Measurements from ENCODE around the gene PTPRM.

Gene PTPRM

DNA sequence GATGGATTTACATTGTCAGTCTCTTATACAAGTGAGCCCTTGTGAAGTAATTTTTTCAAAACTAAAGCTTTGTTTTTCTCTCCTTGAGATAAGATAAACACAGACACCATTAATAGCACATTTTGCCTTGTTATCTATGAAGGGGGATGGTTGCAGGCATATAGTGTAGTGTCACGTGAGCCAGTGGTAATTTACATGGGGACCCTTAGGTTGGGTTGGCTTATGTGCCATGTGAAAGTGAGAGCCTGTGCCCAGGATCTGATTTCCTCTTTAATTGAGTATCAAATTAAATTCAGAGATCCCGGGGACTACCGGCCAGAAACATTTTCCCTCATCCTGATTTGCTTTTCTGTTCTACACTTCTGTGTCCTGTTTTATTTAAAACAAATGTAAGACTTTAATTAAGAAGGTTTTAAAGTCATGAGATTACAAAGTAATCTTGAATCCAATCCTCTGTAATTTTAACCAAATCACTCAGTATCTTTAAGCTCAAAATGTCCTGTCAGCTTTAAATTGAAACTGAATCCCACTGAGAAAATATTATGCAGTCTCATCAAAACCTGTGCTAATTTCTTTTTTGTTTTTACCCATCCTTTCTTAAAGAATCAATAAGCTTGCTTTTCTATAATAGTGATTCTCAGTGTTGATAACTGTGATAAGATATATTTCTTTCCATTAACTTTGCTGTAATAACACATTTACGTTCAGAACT is 63.8 kb downstream of the PTPRM start:
- no peak for DNase-seq

DNA sequence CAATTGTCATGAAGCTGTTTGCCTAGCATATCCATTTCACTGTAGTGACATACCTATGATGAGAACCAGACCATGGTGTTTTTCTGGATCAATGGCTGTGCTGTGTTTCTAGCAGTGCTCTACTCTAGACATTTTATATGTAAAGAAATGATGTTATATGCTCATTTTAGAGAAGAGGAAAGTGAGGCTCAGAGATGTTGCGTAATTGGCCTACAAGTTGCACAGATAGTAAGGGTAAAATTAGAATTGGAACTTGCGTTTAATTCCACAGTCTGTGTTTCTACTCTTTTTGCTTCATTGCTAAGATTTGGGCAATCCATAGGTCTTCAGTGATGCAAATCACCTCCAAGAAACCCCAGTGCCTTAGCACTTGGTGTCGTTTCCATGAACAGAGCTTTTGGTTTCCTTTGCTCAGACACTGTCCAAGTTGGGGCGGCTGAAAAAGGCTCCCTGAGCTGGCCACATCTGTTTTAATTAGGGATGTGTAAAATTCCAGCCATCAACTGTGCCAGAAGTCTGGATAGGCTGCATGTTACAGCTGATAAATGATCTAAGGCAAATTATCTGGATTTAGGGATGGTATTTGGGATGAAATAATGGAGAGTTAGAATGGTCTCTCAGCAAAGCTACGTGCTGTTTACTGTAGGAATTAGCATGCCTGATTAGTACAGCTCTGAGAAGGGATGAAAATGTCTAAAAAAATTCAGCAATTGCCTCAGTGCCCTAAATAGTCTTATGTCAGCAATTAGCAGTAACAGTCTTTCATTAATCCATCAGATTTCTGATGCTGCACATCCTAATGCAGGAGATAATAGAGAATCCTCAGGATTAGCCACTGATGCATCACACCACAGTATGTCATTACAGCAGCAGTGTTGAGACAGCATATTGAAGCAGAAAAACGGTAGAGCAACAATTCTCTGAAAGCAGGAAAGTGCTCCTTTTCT is 65.3 kb downstream of the PTPRM start:
- DNase-seq, result no peak

DNA sequence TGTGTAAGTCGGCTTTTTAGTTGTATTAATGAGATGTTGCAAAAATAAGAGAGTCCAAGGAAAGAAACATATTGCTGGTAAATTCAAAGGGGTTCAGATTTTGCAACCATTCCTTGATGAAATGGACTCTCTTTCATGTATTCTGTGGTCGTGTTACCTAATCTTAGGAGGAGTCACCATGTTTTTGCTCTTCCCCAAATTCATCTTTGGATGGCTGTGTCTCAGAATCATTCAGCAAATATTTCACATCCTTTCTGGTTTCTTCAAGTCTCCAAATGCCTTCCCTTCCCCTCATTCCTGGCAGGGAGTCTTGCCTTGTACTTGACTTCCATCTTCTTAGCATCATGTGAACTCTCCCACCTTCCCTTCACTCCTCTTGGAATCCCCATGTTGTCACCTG is 66.1 kb downstream of the PTPRM start:
- no peak for DNase-seq

DNA sequence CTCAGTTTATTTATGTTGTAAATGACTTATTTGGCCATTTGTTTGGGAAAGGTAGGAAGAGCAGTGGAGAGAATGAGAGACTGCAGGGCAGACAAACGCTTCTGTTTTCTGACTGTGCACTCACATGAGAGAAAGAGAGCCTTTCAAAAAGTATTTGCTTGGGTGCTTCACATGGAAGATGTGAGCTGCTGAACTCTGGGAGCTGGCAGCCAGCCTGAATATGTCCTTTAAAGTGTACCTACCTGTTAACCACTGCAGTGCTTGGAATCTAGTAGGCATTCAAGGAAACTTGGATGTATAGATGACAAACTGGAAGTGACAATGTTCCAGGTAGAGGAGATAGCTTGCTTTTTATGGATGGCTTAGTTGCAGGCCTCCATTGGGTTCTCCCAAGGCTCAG is 68.8 kb downstream of the PTPRM start:
- no peak for DNase-seq

DNA sequence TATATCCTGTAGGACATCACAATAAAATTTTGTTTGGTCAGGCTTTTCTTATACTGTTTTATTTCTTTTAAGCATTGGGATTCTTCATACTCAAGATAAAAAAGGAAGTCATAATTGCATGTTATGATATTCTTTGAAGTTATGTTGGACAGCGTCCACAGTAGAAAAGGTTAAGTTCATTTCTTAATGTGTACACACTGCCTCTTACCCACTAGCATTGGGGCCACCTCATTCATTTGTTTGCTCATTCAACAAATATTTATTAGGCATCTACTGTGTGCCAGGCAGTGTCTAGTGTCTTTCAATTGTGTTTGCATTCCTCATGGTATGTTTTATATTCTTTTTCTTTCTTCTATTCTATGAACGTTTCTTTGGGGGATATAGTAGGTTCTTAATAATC is 70.2 kb downstream of the PTPRM start:
- no peak for DNase-seq

DNA sequence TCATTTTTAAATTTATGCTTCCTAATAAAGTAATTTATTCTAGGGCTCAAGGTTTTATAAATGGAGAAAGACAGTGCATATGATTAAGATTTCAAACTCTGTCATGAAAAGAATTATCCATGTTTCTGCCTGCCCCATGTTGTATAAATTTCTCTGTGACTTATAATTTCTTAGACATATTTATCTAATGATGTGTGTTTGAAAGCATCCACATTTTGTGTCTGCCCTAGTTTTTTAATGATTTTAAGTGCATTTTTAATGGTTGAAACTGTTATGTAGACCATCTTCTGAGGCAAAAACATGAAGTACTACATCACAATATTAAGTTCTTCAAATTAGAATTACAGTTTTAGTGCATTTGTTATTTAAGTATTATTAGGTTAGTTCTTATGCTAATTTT is 71.2 kb downstream of the PTPRM start:
- DNase-seq, result no peak

DNA sequence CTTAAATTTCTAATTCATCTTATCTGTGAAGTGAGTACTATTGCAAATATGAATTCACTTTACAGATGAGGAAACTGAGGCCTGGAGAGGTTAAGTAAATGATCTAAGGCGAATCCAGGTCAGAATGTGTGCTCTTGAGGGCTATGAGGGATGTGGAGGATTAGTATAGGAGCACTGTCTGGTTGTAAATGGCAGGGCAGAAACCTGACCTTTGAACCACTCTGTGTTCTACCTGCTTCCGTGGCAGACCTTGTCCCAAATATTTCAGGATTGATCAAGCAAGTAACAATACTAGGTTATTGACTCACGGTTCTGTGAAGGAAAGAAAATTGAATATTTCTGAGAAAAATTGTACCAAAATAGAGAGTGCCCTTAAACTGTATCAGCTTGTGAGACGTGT is 74.7 kb downstream of the PTPRM start:
- no peak for DNase-seq

DNA sequence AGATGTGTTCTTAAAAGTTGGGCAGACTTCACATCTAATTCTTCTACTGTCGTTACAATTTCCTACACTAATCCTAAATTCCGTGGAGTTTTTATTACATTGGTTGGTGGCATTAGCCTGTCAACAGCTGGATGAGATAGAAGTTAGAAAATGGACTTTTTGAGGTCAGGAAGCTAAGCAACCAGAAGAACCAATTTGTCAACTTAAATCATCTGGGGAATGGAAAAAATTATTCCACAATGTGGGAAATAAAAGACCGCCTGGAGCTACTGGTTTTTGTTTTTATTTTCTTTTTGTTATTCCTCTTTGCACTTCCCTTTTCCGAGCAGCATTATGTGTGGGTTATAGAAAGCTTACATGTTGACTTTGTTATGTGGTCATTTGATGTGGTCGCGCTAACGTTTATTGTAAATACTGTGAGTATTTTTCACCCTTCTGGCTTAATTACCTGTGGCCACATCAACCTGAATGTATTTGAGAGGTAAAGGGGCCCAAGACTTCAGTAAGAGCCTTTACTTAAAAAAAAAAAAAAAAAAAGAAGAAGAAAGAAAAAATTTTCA is 75.3 kb downstream of the PTPRM start:
- DNase-seq, result no peak

DNA sequence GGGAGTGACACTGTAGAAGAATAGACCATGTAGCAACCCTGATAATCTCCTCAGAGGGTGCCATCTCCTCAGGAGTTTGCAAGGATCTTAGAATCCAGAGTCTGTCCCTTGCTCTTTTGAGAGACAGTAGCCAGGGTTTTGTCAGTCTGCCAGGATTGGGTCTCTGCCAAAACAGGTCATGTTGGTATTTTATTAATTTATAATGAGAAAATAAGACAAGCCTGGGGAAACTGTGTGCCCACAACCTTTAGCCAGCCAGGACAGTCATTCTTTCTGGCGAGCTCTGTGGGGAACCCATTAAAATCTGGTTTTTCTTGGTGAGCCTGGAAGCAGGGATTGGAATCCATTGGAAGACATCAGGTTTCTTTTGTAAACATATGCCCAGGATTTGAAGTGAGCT is 78.6 kb downstream of the PTPRM start:
- DNase-seq, result no peak

DNA sequence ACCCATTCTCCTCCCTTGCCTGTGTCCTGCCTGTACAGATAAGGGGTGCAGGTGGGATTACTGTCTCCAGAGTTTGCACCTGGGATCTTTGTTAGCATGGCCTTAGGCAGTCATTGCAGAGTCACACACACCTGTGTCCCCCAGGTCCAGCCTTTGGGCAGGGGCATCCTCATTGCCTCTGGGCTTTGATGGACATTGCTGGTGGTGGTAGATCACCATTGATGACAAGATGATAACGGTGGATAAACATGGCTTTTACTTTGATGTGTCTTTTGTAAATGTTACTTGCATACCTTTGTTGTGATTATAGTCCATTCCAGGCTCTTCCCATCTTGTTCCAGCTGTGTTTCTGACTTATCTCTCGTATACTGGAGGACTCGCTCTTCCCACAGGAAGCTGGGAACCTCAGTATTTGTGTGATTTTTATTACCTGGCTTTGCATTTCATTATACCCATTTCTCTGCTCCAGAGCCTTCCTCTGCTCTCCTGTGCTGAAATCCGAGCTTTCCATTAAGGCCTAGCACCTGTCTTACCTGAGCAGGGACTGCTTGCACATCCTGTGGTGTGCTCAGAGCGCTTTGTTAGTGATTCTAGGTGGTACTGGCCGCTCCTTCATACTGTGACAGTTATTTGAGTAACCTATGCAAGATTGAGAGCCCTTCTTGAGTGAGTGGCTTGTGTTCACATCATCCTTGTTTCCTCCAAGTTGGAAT is 79.2 kb downstream of the PTPRM start:
- no peak for DNase-seq

DNA sequence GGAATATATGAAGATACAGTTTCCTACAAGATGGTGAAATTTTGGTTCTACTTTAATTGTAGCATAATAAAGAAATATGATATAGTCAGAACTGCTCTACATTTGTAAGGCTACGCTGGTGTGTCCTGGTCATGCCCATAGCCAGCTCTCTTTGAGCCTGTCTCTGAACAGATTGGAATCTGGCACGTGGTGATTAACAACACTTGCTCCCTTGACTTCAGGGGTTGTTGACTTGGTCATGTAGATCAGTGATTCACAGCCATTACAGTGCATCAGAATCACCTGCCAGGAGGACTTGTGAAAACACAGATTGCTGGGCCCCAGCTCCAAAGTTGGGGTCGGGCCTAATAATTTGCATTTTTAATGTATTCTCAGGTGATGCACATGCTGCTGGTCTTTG is 80.4 kb downstream of the PTPRM start:
- DNase-seq, result no peak

DNA sequence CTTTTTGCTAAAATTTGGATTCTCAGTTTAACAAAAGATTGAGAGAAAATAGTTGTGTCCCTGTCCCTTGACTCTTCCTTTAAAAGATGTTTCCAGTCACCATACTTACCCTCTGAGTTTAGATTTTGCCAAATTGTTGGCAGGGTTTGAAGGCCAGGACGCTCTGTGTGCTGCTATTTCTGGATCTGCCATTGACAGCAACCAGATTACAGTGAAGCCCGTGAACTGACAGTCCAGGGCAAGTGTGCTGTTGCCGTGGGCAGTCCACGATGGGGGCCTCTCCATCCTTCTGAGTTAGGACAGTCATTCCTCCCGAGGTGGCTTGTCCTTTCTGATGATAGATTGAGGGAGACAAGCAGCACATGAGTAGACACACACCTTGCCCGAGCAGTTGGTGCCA is 89.9 kb downstream of the PTPRM start:
- DNase-seq, result no peak

DNA sequence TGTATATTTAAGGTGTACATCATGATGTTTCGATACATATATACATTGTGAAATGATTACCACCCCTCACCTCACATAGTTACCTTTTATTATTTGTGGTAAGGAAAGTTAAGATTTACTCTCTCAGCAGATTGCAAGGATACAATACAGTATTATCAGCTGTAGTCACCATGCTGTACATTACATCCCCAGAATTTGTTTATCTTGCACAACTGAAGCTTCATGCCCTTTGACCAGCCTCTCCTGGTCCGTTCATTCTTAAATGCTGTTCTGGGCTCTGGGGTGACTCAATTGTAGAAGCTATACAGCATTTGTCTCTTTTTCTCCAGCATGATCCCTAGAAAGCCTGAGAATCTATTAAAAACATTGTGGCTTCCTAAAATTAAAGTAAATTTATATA is 90.8 kb downstream of the PTPRM start:
- DNase-seq, result no peak

DNA sequence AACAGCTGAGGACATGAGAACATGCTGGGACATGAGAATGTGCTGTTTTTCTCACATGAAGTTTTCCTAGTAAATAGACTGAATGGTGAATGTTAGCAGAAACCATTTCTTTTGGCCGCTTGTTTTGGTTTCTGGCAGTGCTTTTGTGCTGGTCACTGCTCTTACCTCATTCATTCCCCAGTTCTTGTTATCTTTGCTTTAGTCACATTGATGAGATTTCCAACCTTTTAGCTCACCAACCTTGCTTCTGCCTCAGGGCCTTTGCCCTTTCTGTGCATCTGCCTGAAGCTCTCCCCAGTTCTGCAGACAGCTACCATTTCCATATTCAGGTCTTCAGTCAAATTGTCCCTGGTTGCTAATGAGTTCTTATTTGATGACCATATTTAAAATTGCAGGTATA is 91.6 kb downstream of the PTPRM start:
- no peak for DNase-seq

DNA sequence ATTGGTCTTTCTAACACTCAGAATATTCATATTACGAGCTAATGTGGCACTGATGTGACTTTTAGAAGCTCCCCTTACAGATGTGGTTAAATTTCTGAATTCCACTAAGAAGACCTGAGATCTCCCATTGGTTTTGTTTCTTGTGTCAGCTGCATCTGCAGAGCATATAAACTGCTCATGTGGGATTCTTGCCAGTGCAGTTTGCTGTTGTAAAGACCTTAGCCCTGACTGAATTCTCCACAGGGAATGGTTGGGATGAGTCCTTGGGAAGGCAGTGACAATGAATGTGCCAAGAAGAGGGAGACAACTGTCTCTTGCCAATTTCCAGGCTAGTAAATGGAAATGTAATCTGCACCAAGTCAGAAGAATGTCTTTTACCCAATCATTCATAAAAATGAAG is 94.1 kb downstream of the PTPRM start:
- no peak for DNase-seq

DNA sequence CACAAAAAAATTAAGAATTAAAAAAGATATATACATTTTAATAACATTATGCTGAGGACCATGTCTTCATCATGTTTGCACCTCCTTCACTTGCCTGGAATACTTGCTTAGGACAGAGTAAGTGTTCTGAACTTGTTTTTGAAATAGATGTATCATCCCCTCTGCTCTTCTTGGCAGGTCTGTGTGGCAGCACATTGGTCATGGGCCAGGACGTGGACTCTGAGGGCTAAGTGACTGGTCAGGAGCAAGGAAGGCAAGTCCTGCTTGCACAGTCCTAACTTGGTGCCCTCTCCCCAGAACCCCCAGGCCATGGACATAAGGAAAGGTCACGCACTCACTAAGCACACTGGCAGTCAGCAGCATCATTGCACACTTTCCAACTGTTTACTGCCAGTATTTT is 95.8 kb downstream of the PTPRM start:
- no peak for DNase-seq

DNA sequence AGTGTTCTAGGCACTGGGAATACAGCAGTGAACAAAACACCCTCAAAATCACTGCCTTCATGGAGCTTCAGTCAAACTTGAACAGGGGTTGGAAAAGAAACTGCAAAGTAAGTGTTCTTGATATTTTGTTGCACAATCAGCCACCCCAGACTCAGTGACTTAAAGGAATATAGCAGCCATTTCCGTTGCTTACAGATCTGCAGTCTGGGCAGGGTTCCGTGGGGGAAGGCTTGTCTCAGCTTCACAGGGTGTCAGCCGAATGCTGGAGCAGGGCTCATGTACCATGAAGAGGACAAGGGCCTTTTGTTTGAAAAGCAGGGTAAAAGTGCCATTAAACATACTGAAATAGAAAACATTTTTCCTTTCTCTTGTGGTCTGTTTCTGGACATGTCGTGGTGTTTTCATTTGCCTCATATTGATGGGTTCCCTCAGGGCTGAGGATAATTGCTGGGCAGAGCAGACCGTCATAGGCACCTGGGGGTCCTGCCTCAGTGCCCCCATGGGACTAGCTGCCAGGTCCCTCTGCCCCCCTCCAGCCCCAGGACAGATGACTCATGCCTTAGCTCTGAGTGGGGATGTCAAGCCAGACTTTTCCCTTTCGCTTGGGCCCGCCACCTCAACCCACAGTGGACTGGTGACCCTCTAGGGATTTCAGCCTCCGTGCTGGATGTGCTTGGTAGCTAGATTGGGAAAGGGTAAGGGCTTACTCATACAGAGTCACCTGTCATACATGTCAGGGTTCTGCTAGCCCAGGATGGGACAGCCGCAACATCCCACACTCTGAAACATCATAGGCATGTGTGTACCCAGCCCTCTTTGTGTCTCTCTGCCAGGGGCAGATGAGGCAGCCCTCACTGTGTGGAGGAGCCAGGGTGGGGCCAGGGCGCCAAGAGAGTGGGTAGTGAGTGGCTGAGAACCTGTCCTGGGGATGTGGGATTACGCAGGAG is 96.5 kb downstream of the PTPRM start:
- DNase-seq, result peak; percentile 35

DNA sequence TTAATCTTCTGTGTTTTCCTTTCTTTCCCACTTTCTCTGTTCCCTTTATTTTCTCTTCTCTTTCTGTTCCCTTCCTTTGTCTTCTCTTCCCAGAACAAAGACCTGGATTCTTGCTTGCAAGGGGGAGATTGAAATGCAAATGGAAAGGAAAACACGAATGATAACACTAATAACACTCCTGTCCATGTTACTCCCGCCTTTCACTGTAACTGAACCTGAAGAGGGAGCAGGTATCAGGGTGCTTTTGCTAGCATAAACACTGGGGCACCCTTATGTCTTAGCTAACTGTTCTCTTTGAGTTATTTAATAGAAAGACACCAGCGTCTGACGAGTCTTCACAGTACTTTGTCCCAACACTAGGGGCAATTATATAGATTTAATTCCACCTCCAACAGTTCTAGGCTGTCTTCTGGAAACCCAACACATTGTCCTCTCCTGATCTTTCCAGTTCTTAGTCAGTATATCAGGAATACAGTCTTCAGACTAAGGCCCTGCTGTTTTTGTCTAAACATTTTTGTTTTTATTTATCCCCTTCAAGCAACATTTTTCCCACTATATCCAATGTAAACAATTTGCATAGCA is 99.2 kb downstream of the PTPRM start:
- no peak for DNase-seq

DNA sequence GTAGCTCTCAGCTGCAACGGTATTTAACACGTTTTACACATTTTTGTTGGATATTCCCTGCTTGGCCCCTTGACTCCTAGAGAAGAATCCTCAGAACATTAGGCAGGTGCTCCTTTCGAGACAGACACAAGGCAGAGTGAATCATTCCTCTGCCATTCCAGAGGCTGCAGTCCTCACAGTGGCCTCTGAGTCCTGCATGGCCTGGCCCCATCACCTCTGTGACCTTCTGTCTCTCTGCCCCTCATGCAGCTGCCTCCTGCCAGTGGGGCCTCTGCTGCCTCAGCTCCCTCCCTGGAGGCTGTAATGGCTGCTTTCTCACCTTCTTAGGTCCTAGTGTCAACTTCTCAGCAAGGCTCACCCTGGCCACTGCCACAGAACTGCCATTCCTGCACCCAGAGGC is 101.3 kb downstream of the PTPRM start:
- DNase-seq, result no peak

DNA sequence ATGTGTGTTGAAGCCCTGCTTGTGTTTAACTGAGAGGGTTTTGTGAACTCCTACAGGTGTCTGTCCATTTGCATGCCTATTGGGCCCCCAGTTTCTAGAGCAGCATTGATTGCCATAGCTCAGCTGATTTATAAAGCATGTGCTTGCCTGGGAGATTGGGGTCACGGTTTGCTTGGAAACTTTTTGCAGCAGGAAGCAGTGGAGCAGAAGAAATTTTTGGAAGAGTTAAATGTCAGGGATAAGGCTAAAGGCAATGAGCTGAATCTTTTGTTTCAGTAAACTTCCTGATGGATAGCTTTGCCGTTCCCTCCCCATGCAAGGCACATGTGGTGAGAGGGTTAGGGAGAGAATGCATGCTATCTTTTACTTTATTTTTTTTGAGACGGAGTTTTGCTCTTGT is 102.2 kb downstream of the PTPRM start:
- DNase-seq, result no peak

DNA sequence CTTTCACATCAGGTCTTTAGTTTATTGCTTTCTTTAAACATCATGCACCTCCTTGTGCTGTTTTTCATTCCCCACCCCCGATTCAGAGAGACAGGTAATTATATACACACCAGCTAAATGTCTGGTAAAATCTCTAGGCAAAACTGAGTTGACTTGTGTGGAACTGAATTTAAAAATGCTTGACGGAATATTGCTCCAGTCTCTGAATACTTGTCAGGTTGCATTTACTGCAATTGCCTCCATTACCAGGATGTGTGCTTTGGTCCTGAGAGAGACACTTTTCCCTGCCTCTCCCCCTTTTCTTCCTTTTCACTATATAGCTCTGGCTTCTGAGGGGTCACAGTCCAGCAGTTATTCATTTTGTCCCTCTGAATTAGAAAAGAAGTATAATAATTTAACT is 104.0 kb downstream of the PTPRM start:
- no peak for DNase-seq
